Dendritic cell treated with granulocyte-macrophage colony-stimulating factor and Interleukin-4, amounts not matched to agents 40 ng/mL and 50 ng/mL, for 4 days (primary cell): ENCODE measurements around the gene TGM5.
"Not testable (repeated sequence)": the region's sequence is repeated elsewhere in the genome, so short reads cannot be mapped to it uniquely, and the experiment has no call there.

Experiments used
- H3K27ac Mint-ChIP-seq: one replicate; pipeline ENCODE4 v1.8.0; 2022; ENCODE audit warnings: mild to moderate bottlenecking, mixed read lengths
- H3K27me3 Mint-ChIP-seq: one replicate; pipeline ENCODE4 v1.8.0; 2022; ENCODE audit warnings: mild to moderate bottlenecking, mixed read lengths
- H3K36me3 Mint-ChIP-seq: one replicate; pipeline ENCODE4 v1.8.0; 2022; ENCODE audit warnings: low read depth, mixed read lengths
- H3K4me1 Mint-ChIP-seq: one replicate; pipeline ENCODE4 v1.8.0; 2022; ENCODE audit warnings: low read depth, mixed read lengths
- H3K4me3 Mint-ChIP-seq: one replicate; pipeline ENCODE4 v1.8.0; 2022; ENCODE audit warnings: mild to moderate bottlenecking, moderate library complexity, mixed read lengths
- H3K9me3 Mint-ChIP-seq: one replicate; pipeline ENCODE4 v1.8.0; 2022; ENCODE audit warnings: mixed read lengths
- intact Hi-C: fragments of 100-400 bp; cut with micrococcal nuclease; formaldehyde crosslinking; loops from one replicate; pipeline ENCODE4 v1.15.0; 2022

The TGM5 gene

GRCh38 chr15:43229977-43230376, 36.8 kb downstream of the TGM5 start:
- H3K4me3 Mint-ChIP-seq, result no peak overlapping the region
- peaks cover 35% of the 10 kb centered on the region for H3K27me3 Mint-ChIP-seq
- no peaks in the 10 kb centered on the region for H3K4me1 Mint-ChIP-seq
- no peaks in the 10 kb centered on the region for H3K36me3 Mint-ChIP-seq
- no peaks in the 10 kb centered on the region for H3K9me3 Mint-ChIP-seq
- intact Hi-C loops, result loop anchor here (5.0 kb wide), 1 partner anchor 37 kb away; the partner anchor contains the start of gene TGM5
- H3K27ac Mint-ChIP-seq, result no peak overlapping the region

- Mint-ChIP-seq H3K9me3 (no peaks in the 10 kb centered on the region), H3K27ac (no peak overlapping the region), H3K27me3 (peaks cover 24% of the 10 kb centered on the region), H3K4me1 (no peaks in the 10 kb centered on the region), H3K4me3 (no peak overlapping the region), H3K36me3 (no peaks in the 10 kb centered on the region)
- intact Hi-C loops, result loop anchor here (5.0 kb wide), 1 partner anchor 41 kb away; the partner anchor contains the start of gene TGM5
Measured at GRCh38 chr15:43226436-43227305, 40.1 kb downstream of the TGM5 start.

- H3K4me3 Mint-ChIP-seq, H3K9me3 Mint-ChIP-seq, H3K36me3 Mint-ChIP-seq, H3K27ac Mint-ChIP-seq, H3K4me1 Mint-ChIP-seq: not testable (repeated sequence)
- intact Hi-C loops, result loop anchor here (1.0 to 5.0 kb wide), 2 partner anchors 41 to 59 kb away; partner anchors contain the start of gene TGM5
- H3K27me3 Mint-ChIP-seq, result peaks cover 26% of the 10 kb centered on the region
Measured at GRCh38 chr15:43225950-43226255, 40.8 kb downstream of the TGM5 start.

DNA sequence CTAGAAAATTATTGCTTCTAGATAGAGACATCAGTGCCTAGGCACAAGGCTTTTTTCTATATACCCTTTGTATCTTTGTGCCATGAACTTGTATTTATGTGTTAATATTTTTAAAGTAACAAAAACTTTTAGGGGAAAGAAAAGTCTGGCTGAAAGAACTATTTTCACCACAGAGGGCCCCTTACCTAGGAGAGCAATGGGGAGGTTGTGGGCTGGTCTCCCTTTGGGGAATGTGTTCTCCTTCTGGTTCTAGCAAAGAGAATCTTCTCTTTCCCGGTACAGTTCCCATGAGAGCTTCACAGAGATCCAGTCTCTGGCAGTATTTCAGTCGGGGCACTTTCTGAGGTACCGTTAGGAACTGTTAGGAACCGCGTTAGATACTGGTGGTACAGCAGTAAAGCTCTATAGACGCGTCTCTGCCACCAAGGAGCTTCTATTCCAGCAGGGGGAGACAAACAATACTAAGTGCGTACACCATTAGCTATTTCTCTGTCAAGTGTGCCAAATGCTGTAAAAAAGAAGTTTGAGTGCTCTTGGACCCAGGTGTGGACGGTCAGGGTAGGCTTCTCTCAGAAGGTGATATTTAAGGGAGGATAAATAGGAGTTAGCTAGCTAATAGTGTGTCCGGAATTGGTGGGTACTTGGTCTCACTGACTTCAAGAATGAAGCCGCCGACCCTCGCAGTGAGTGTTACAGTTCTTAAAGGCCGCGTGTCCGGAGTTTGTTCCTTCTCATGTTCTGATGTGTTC, 41.4 kb downstream of the TGM5 start:
- H3K27ac Mint-ChIP-seq, result no peak overlapping the region
- no peaks in the 10 kb centered on the region for H3K36me3 Mint-ChIP-seq
- intact Hi-C loops, result loop anchor here (1.0 to 5.0 kb wide), 2 partner anchors 42 to 60 kb away; partner anchors contain the start of gene TGM5
- H3K27me3 Mint-ChIP-seq, result peaks cover 26% of the 10 kb centered on the region
- H3K9me3 Mint-ChIP-seq, result no peaks in the 10 kb centered on the region
- H3K4me3 Mint-ChIP-seq, result no peak overlapping the region
- H3K4me1 Mint-ChIP-seq, result no peaks in the 10 kb centered on the region

- Mint-ChIP-seq H3K4me3 (no peak overlapping the region), H3K9me3 (peaks cover 8% of the 10 kb centered on the region), H3K27me3 (peaks cover 7% of the 10 kb centered on the region), H3K27ac (no peak overlapping the region), H3K36me3 (no peaks in the 10 kb centered on the region), H3K4me1 (no peaks in the 10 kb centered on the region)
- intact Hi-C loops, result no loop called here
Measured at GRCh38 chr15:43221422-43221821, 45.3 kb downstream of the TGM5 start.

DNA sequence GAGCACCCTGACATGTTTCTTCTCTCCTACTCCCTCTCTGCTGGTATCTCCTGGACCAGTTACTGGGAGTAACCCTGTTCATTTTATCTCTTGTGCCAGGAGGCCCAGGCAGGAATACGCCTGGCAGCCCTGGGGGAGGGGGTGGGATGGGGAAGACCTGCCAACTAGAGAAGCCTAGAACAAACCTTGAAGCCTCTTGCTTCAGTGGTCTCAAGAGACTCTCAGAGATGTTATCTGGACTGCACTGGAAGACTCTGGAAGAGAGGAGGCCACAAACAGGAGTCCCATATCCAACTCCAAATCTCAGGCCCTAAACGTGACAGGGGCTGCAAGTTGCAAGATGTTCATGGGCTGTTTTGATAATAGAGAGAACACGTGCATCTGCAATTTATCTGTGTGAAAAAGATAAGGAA, 45.7 kb downstream of the TGM5 start, which contains the start of gene EPB42:
TSS of gene EPB42 (minus strand) at position 28 of the 413 bp plus-strand sequence. CDS start 193 bp downstream, outside the sequence.
- intact Hi-C loops, result no loop called here
- H3K27ac Mint-ChIP-seq, result no peak within 1 kb of the TSS
- H3K4me3 Mint-ChIP-seq, result no peak within 1 kb of the TSS
- peaks cover 8% of the 10 kb centered on the region for H3K9me3 Mint-ChIP-seq
- peaks cover 7% of the 10 kb centered on the region for H3K27me3 Mint-ChIP-seq
- no peaks in the 10 kb centered on the region for H3K4me1 Mint-ChIP-seq
- no peaks in the 10 kb centered on the region for H3K36me3 Mint-ChIP-seq

DNA sequence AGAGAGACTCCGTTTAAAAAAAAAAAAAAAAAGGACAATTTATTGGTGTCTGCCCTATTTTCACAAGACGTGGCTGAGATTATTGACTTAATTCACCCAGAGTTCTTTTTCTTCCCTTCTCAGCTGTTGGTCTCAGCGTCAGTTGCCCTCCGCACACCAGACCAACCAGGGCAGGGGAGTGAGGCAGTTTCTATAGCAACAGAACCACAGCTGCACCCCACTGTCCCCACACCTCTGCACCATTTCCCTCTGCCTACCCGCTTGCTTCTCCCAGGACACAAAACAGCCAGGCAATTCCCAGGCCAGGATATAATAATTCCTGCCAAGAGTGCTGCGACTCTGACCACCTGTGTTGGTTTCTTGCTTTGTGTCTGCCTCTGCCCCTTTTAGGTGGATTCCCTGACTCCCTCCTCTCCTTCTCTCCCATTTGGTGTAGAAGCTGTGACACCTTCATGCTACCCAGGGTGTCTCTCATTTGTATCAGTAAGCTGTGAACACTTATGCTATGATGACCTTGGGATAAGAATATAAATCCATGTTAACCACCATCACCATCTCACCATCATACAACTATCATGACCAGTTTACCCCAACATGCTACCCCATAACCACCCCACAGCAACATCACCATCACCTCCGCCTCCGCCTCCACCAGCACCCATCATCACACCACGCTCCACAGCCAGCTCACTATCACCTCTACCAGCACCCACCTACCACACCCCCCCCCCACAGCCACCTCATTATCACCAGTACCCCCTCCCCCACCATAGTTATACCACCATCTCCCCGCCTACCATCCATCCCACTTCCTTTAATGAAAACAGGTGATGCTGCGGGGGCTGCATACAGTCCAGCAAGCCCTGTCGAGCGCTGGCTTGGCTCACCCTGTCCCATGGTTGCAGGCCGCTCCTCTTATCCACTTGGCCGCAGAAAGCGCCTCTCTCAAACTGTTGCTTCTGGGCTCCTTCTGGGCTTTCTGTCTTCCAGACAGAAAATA, 46.5 kb downstream of the TGM5 start:
- H3K36me3 Mint-ChIP-seq, result no peaks in the 10 kb centered on the region
- no peaks in the 10 kb centered on the region for H3K4me1 Mint-ChIP-seq
- H3K9me3 Mint-ChIP-seq, result peaks cover 8% of the 10 kb centered on the region
- intact Hi-C loops, result no loop called here
- peaks cover 7% of the 10 kb centered on the region for H3K27me3 Mint-ChIP-seq
- no peak overlapping the region for H3K4me3 Mint-ChIP-seq
- H3K27ac Mint-ChIP-seq, result no peak overlapping the region

- intact Hi-C loops, result no loop called here
- Mint-ChIP-seq H3K9me3 (peaks cover 8% of the 10 kb centered on the region), H3K4me3 (no peak overlapping the region), H3K4me1 (no peaks in the 10 kb centered on the region), H3K36me3 (no peaks in the 10 kb centered on the region), H3K27ac (no peak overlapping the region), H3K27me3 (peaks cover 3% of the 10 kb centered on the region)
Measured at GRCh38 chr15:43218908-43219706, 47.6 kb downstream of the TGM5 start.

DNA sequence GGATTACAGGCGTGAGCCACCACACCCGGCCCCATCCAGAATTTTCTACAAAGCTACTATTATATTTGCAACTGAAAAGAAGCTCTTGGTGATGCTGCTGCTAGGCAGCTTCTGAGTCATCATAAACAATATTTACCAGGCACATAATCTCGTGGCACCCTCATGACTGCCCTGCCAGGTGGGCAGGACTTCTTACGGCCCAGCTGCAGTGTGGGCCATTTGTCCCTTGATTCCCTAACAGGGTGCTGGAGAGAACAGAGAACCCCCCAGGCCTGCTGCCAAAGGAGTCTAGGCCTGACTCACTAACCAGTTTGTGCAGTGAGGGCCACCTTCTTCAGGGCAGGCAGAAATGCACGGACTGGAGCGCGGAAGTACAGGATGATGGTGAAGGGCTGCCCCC, 50.8 kb downstream of the TGM5 start:
- no peaks in the 10 kb centered on the region for H3K4me1 Mint-ChIP-seq
- intact Hi-C loops, result no loop called here
- H3K27ac Mint-ChIP-seq, result no peak overlapping the region
- H3K9me3 Mint-ChIP-seq, result peaks cover 8% of the 10 kb centered on the region
- peaks cover 2% of the 10 kb centered on the region for H3K27me3 Mint-ChIP-seq
- no peaks in the 10 kb centered on the region for H3K36me3 Mint-ChIP-seq
- no peak overlapping the region for H3K4me3 Mint-ChIP-seq

GRCh38 chr15:43214592-43215295, 52.0 kb downstream of the TGM5 start:
- no peaks in the 10 kb centered on the region for H3K4me1 Mint-ChIP-seq
- peaks cover 2% of the 10 kb centered on the region for H3K27me3 Mint-ChIP-seq
- no peak overlapping the region for H3K4me3 Mint-ChIP-seq
- no peaks in the 10 kb centered on the region for H3K36me3 Mint-ChIP-seq
- intact Hi-C loops, result no loop called here
- no peak overlapping the region for H3K27ac Mint-ChIP-seq
- H3K9me3 Mint-ChIP-seq, result peaks cover 8% of the 10 kb centered on the region

- Mint-ChIP-seq H3K9me3 (peaks cover 8% of the 10 kb centered on the region), H3K36me3 (no peaks in the 10 kb centered on the region), H3K27me3 (peaks cover 7% of the 10 kb centered on the region), H3K4me1 (no peaks in the 10 kb centered on the region), H3K4me3 (no peak overlapping the region), H3K27ac (no peak overlapping the region)
- intact Hi-C loops, result no loop called here
Measured at GRCh38 chr15:43214169-43214568, 52.6 kb downstream of the TGM5 start.

- Mint-ChIP-seq H3K27me3 (peaks cover 14% of the 10 kb centered on the region), H3K4me1 (no peaks in the 10 kb centered on the region), H3K36me3 (no peaks in the 10 kb centered on the region), H3K9me3 (peaks cover 8% of the 10 kb centered on the region), H3K27ac (no peak overlapping the region), H3K4me3 (no peak overlapping the region)
- intact Hi-C loops, result no loop called here
Measured at GRCh38 chr15:43213466-43213865, 53.3 kb downstream of the TGM5 start.
